ENCODE data around the gene PTH1R.

Gene PTH1R

GRCh38 chr3:46896386-46896785, 18.9 kb downstream of the PTH1R start:
- no peak for FAIRE-seq
- DNase-seq (ENCODE audit: insufficient read length, low spot score): no peak
- no peak for TF ChIP-seq CTCF (IDR thresholded peaks at IDR 0.05; ENCODE audit: insufficient read depth, missing control alignments)

- DNase-seq (ENCODE audit: insufficient read length, low spot score) (no peak), FAIRE-seq (no peak)
- TF ChIP-seq CTCF (IDR thresholded peaks at IDR 0.05; ENCODE audit: insufficient read depth, missing control alignments): no peak
Measured at GRCh38 chr3:46897031-46897430, 19.5 kb downstream of the PTH1R start.

- no peak for DNase-seq (ENCODE audit: insufficient read length, low spot score)
- no peak for FAIRE-seq
- TF ChIP-seq CTCF (IDR thresholded peaks at IDR 0.05; ENCODE audit: insufficient read depth, missing control alignments): no peak
Measured at GRCh38 chr3:46897829-46898320, 20.4 kb downstream of the PTH1R start.

GRCh38 chr3:46898321-46899150, 21.0 kb downstream of the PTH1R start:
- DNase-seq (ENCODE audit: insufficient read length, low spot score) (no peak), FAIRE-seq (no peak)
- TF ChIP-seq CTCF (IDR thresholded peaks at IDR 0.05; ENCODE audit: insufficient read depth, missing control alignments): no peak

- no peak for FAIRE-seq
Measured at GRCh38 chr3:46899151-46900006, 21.9 kb downstream of the PTH1R start.

GRCh38 chr3:46900007-46900292, 22.4 kb downstream of the PTH1R start:
- FAIRE-seq (no peak), DNase-seq (ENCODE audit: insufficient read length, low spot score) (no peak)
- TF ChIP-seq CTCF (IDR thresholded peaks at IDR 0.05; ENCODE audit: insufficient read depth, missing control alignments): no peak

More at GRCh38 chr3:46899151-46900006, 21.9 kb downstream of the PTH1R start:
- TF ChIP-seq CTCF (IDR thresholded peaks at IDR 0.05; ENCODE audit: insufficient read depth, missing control alignments): no peak
- no peak for DNase-seq (ENCODE audit: insufficient read length, low spot score)

All from D721Med (cell line).